GM21367 (cell line): ENCODE measurements around the gene AUTS2.
"Not testable (repeated sequence)": the region's sequence is repeated elsewhere in the genome, so short reads cannot be mapped to it uniquely, and the experiment has no call there.

Experiments
- ATAC-seq: cut with Tn5 transposase; IDR thresholded peaks from one replicate; pipeline ENCODE4 v1.9.1; 2021; ENCODE audit not compliant: unreplicated experiment

The AUTS2 gene

DNA sequence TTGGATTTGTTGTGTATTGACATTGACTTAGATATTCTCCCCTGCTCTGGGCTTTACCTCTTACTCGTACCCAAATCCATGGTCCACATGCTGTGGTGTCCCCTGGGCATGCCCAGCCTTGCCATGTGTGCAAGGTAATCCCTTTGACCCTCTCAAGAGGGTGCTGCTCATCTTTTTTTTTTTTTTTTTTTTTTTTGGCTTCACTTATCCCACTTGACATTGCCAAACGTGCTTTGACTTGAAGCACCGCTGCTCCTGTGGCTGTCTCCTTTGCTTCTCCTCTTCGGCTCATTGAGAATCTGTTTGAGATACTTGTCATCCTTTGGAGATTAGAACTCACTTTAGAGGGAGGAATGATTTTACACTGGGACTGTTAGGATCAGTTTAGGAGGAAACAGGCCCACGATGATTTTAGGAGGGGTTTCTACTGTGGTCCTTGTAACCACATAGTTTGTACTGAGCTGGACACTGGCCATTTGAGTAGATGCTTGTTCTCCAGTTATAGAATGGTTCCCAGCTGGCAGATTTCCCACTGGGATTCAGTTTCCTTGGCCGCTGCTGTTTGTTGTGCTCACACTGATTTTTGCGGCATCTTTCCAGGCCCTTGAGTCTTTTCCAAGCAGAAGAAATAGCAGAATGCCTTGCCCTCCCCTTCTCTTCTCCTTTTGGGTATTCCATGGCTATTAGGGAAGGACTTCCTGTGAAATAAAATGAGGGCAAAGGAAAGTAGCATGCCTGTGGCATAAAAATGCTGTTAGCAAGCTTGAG is 184.8 kb downstream of the AUTS2 start:
- no peak for ATAC-seq

DNA sequence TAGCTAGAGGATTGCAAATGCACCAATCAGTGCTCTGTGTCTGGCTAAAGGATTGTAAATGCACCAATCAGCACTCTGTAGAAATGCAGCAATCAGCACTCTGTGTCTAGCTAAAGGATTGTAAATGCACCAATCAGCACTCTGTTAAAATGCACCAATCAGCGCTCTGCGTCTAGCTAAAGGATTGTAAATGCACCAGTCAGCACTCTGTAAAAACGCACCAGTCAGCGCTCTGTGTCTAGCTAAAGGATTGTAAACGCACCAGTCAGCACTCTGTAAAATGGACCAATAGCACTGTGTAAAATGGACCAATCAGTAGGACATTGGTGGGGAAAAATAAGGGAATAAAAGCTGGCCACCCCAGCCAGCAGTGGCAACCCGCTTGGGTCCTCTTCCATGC is 187.9 kb downstream of the AUTS2 start:
- ATAC-seq: not testable (repeated sequence)

GRCh38 chr7:69786730-69787395 is 188.6 kb downstream of the AUTS2 start:
- ATAC-seq: no peak

GRCh38 chr7:69787736-69788431 is 189.6 kb downstream of the AUTS2 start:
- no peak for ATAC-seq

- no peak for ATAC-seq
Measured at GRCh38 chr7:69789563-69789962, 191.3 kb downstream of the AUTS2 start.

GRCh38 chr7:69790977-69791724 is 192.9 kb downstream of the AUTS2 start:
- ATAC-seq: no peak

- ATAC-seq: no peak
Measured at GRCh38 chr7:69791739-69792138, 193.5 kb downstream of the AUTS2 start.

GRCh38 chr7:69795932-69796331 is 197.7 kb downstream of the AUTS2 start:
- no peak for ATAC-seq

GRCh38 chr7:69796416-69796815 is 198.1 kb downstream of the AUTS2 start:
- no peak for ATAC-seq

- no peak for ATAC-seq
Measured at GRCh38 chr7:69799048-69799697, 200.9 kb downstream of the AUTS2 start.

- ATAC-seq: no peak
Measured at GRCh38 chr7:69799990-69800389, 201.7 kb downstream of the AUTS2 start.

GRCh38 chr7:69800495-69800894 is 202.2 kb downstream of the AUTS2 start:
- ATAC-seq: no peak

GRCh38 chr7:69801729-69802682 is 203.7 kb downstream of the AUTS2 start:
- no peak for ATAC-seq

- peak; percentile 86 for ATAC-seq
Measured at GRCh38 chr7:69803699-69804516, 205.6 kb downstream of the AUTS2 start.

GRCh38 chr7:69804962-69805361 is 206.7 kb downstream of the AUTS2 start:
- ATAC-seq: no peak

GRCh38 chr7:69808391-69808790 is 210.1 kb downstream of the AUTS2 start:
- ATAC-seq: no peak

DNA sequence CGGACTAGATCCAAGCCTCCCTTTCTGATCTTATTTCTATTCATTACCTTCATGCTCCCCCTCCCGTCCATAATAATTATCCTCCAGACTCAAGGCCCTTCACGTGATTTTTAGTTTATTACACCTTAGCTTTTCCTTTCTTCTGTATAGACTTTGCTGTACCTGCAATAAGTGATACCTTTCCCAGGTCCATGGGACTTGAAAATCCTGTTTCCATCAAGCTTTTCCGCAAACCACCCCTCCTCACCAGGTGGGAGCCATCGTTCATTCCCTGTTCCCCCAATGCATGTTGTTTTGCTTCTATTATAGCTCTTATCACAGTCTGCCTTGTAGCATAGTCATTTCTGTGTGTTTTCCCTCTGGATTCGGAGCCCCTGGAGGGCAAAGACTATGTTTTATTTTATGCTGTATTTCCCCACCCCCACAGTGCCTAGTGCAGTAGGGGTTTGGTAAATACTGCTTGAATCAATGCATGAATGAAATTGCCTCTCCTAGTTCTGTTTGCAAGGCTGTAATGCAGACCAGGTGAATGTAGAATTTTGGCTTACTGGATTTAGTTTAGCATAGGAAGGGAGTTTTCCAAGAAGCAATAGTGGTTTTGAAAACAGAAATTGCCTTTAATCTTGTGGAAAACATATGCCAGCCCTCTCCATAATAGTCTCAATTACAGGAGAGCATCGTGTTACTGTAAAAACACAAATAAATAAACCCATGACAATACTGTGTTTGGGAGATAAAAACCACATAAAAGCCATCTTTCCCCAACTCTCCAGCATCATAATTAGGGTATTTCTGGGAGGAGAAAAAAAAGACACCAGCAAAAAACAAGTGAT is 213.4 kb downstream of the AUTS2 start:
- ATAC-seq: no peak

- ATAC-seq: no peak
Measured at GRCh38 chr7:69812756-69813155, 214.5 kb downstream of the AUTS2 start.
